ENCODE data around the gene AKAP13.
"Not testable (repeated sequence)": the region's sequence is repeated elsewhere in the genome, so short reads cannot be mapped to it uniquely, and the experiment has no call there.

The AKAP13 gene

DNA sequence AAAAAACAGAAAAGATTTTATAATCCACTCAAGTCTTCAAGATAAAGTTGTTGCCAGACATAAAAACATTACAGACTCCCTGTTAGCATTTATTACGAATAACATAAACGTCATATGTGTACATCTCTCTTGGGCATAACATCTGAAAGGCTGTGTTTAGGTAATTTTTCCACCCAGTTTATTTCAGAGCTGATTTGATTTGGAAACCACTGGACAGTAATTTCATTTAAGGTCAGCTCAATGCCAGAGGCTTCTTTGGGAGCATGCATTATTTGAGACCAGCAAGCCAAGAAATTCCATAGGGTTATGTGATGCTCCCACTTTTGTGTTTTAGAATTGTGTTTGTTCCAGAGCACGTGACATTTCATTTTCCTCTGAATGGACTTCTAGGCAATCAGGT, 196.0 kb downstream of the AKAP13 start:
- Histone ChIP-seq H3K9ac (ENCODE audit: low read depth, low read length) (no peak overlapping the region), H3K4me3 (ENCODE audit: low read length) (no peak overlapping the region), H3K27me3 (ENCODE audit: insufficient read depth, low read length) (no peaks in the 10 kb centered on the region), H3K36me3 (ENCODE audit: insufficient read depth, low read depth, low read length) (peaks cover 40% of the 10 kb centered on the region), H3K27ac (ENCODE audit: low read length) (no peak overlapping the region), H3K4me1 (ENCODE audit: insufficient read depth, low read length) (no peaks in the 10 kb centered on the region), H3K9me3 (ENCODE audit: insufficient read depth, low read depth, low read length) (no peaks in the 10 kb centered on the region)

- Histone ChIP-seq H3K27ac (ENCODE audit: low read length) (no peak overlapping the region), H3K36me3 (ENCODE audit: insufficient read depth, low read depth, low read length) (peaks cover 53% of the 10 kb centered on the region), H3K4me1 (ENCODE audit: insufficient read depth, low read length) (0 out of 2 replicates have a peak, but pooled peaks cover 3% of the 10 kb centered on the region), H3K4me3 (ENCODE audit: low read length) (no peak overlapping the region), H3K27me3 (ENCODE audit: insufficient read depth, low read length) (no peaks in the 10 kb centered on the region), H3K9me3 (ENCODE audit: insufficient read depth, low read depth, low read length) (no peaks in the 10 kb centered on the region), H3K9ac (ENCODE audit: low read depth, low read length) (no peak overlapping the region)
These were observed 198.7 kb downstream of the AKAP13 start for GRCh38 chr15:85578941-85579701.

DNA sequence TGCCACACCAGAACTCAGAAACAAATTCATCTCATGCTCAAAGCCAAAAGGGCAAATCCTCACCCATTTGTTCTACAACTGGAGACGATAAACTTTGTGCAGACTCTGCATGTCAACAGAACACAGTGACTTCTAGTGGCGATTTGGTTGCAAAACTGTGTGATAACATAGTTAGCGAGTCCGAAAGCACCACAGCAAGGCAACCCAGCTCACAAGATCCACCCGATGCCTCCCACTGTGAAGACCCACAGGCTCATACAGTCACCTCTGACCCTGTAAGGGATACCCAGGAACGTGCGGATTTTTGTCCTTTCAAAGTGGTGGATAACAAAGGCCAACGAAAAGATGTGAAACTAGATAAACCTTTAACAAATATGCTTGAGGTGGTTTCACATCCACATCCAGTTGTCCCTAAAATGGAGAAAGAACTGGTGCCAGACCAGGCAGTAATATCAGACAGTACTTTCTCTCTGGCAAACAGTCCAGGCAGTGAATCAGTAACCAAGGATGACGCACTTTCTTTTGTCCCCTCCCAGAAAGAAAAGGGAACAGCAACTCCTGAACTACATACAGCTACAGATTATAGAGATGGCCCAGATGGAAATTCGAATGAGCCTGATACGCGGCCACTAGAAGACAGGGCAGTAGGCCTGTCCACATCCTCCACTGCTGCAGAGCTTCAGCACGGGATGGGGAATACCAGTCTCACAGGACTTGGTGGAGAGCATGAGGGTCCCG, 199.7 kb downstream of the AKAP13 start:
- H3K4me3 ChIP-seq (ENCODE audit: low read length): no peak overlapping the region
- no peaks in the 10 kb centered on the region for H3K9me3 ChIP-seq (ENCODE audit: insufficient read depth, low read depth, low read length)
- H3K9ac ChIP-seq (ENCODE audit: low read depth, low read length): no peak overlapping the region
- no peaks in the 10 kb centered on the region for H3K27me3 ChIP-seq (ENCODE audit: insufficient read depth, low read length)
- 0 out of 2 replicates have a peak, but pooled peaks cover 6% of the 10 kb centered on the region for H3K4me1 ChIP-seq (ENCODE audit: insufficient read depth, low read length)
- H3K36me3 ChIP-seq (ENCODE audit: insufficient read depth, low read depth, low read length): peaks cover 53% of the 10 kb centered on the region
- H3K27ac ChIP-seq (ENCODE audit: low read length): no peak overlapping the region

GRCh38 chr15:85580879-85581278, 200.5 kb downstream of the AKAP13 start:
- H3K4me1 ChIP-seq (ENCODE audit: insufficient read depth, low read length): 0 out of 2 replicates have a peak, but pooled peaks cover 7% of the 10 kb centered on the region
- no peak overlapping the region for H3K4me3 ChIP-seq (ENCODE audit: low read length)

GRCh38 chr15:85581495-85581894, 201.1 kb downstream of the AKAP13 start:
- H3K4me1 ChIP-seq (ENCODE audit: insufficient read depth, low read length): 0 out of 2 replicates have a peak, but pooled peaks cover 7% of the 10 kb centered on the region
- peaks cover 52% of the 10 kb centered on the region for H3K36me3 ChIP-seq (ENCODE audit: insufficient read depth, low read depth, low read length)
- H3K27me3 ChIP-seq (ENCODE audit: insufficient read depth, low read length): no peaks in the 10 kb centered on the region
- no peaks in the 10 kb centered on the region for H3K9me3 ChIP-seq (ENCODE audit: insufficient read depth, low read depth, low read length)
- H3K27ac ChIP-seq (ENCODE audit: low read length): no peak overlapping the region
- H3K4me3 ChIP-seq (ENCODE audit: low read length): no peak overlapping the region
- no peak overlapping the region for H3K9ac ChIP-seq (ENCODE audit: low read depth, low read length)

More at GRCh38 chr15:85580879-85581278, 200.5 kb downstream of the AKAP13 start:
- H3K9ac ChIP-seq (ENCODE audit: low read depth, low read length): no peak overlapping the region
- no peaks in the 10 kb centered on the region for H3K9me3 ChIP-seq (ENCODE audit: insufficient read depth, low read depth, low read length)
- H3K27me3 ChIP-seq (ENCODE audit: insufficient read depth, low read length): no peaks in the 10 kb centered on the region
- peaks cover 53% of the 10 kb centered on the region for H3K36me3 ChIP-seq (ENCODE audit: insufficient read depth, low read depth, low read length)
- no peak overlapping the region for H3K27ac ChIP-seq (ENCODE audit: low read length)

- Histone ChIP-seq H3K9me3 (ENCODE audit: insufficient read depth, low read depth, low read length) (no peaks in the 10 kb centered on the region), H3K4me1 (ENCODE audit: insufficient read depth, low read length) (0 out of 2 replicates have a peak, but pooled peaks cover 7% of the 10 kb centered on the region), H3K27ac (ENCODE audit: low read length) (no peak overlapping the region), H3K9ac (ENCODE audit: low read depth, low read length) (no peak overlapping the region), H3K36me3 (ENCODE audit: insufficient read depth, low read depth, low read length) (peaks cover 46% of the 10 kb centered on the region), H3K27me3 (ENCODE audit: insufficient read depth, low read length) (no peaks in the 10 kb centered on the region), H3K4me3 (ENCODE audit: low read length) (no peak overlapping the region)
These were observed 202.0 kb downstream of the AKAP13 start for GRCh38 chr15:85582131-85583079.

- Histone ChIP-seq H3K27ac (ENCODE audit: low read length) (no peak overlapping the region), H3K4me3 (ENCODE audit: low read length) (no peak overlapping the region), H3K4me1 (ENCODE audit: insufficient read depth, low read length) (peaks cover 13% of the 10 kb centered on the region; the same call in 1 of the 2 replicates), H3K9me3 (ENCODE audit: insufficient read depth, low read depth, low read length) (no peaks in the 10 kb centered on the region), H3K36me3 (ENCODE audit: insufficient read depth, low read depth, low read length) (peaks cover 41% of the 10 kb centered on the region), H3K27me3 (ENCODE audit: insufficient read depth, low read length) (no peaks in the 10 kb centered on the region), H3K9ac (ENCODE audit: low read depth, low read length) (no peak overlapping the region)
These were observed 203.0 kb downstream of the AKAP13 start for GRCh38 chr15:85583442-85583841.

- H3K27ac ChIP-seq (ENCODE audit: low read length): no peak overlapping the region
- no peaks in the 10 kb centered on the region for H3K27me3 ChIP-seq (ENCODE audit: insufficient read depth, low read length)
- no peak overlapping the region for H3K4me3 ChIP-seq (ENCODE audit: low read length)
- H3K4me1 ChIP-seq (ENCODE audit: insufficient read depth, low read length): peaks cover 18% of the 10 kb centered on the region; the same call in 1 of the 2 replicates
- no peak overlapping the region for H3K9ac ChIP-seq (ENCODE audit: low read depth, low read length)
- H3K36me3 ChIP-seq (ENCODE audit: insufficient read depth, low read depth, low read length): peaks cover 37% of the 10 kb centered on the region
- no peaks in the 10 kb centered on the region for H3K9me3 ChIP-seq (ENCODE audit: insufficient read depth, low read depth, low read length)
These were observed 203.6 kb downstream of the AKAP13 start for GRCh38 chr15:85583923-85584390.

GRCh38 chr15:85584872-85585271, 204.5 kb downstream of the AKAP13 start:
- no peaks in the 10 kb centered on the region for H3K9me3 ChIP-seq (ENCODE audit: insufficient read depth, low read depth, low read length)
- no peaks in the 10 kb centered on the region for H3K27me3 ChIP-seq (ENCODE audit: insufficient read depth, low read length)
- no peak overlapping the region for H3K27ac ChIP-seq (ENCODE audit: low read length)
- peaks cover 28% of the 10 kb centered on the region for H3K36me3 ChIP-seq (ENCODE audit: insufficient read depth, low read depth, low read length)
- H3K9ac ChIP-seq (ENCODE audit: low read depth, low read length): no peak overlapping the region
- no peak overlapping the region for H3K4me3 ChIP-seq (ENCODE audit: low read length)
- peaks cover 21% of the 10 kb centered on the region; the same call in 1 of the 2 replicates for H3K4me1 ChIP-seq (ENCODE audit: insufficient read depth, low read length)

GRCh38 chr15:85586196-85586595, 205.8 kb downstream of the AKAP13 start:
- not testable (repeated sequence) for H3K27ac ChIP-seq (ENCODE audit: low read length); H3K27me3 ChIP-seq (ENCODE audit: insufficient read depth, low read length); H3K9ac ChIP-seq (ENCODE audit: low read depth, low read length); H3K9me3 ChIP-seq (ENCODE audit: insufficient read depth, low read depth, low read length); H3K4me3 ChIP-seq (ENCODE audit: low read length)
- peaks cover 15% of the 10 kb centered on the region for H3K36me3 ChIP-seq (ENCODE audit: insufficient read depth, low read depth, low read length)
- peaks cover 21% of the 10 kb centered on the region; the same call in 1 of the 2 replicates for H3K4me1 ChIP-seq (ENCODE audit: insufficient read depth, low read length)

Measured in iPS-20b (cell line).